ENCODE measurements around the gene NEK4. TPM values are rescaled to one million over a fixed set of nuclear protein-coding genes. Genes with fewer than 3 reads are reported as not detected.

NEK4 gene
- total RNA-seq (ENCODE audit: low replicate concordance) = 3.6 and 28.2 TPM in 2 replicates

DNA sequence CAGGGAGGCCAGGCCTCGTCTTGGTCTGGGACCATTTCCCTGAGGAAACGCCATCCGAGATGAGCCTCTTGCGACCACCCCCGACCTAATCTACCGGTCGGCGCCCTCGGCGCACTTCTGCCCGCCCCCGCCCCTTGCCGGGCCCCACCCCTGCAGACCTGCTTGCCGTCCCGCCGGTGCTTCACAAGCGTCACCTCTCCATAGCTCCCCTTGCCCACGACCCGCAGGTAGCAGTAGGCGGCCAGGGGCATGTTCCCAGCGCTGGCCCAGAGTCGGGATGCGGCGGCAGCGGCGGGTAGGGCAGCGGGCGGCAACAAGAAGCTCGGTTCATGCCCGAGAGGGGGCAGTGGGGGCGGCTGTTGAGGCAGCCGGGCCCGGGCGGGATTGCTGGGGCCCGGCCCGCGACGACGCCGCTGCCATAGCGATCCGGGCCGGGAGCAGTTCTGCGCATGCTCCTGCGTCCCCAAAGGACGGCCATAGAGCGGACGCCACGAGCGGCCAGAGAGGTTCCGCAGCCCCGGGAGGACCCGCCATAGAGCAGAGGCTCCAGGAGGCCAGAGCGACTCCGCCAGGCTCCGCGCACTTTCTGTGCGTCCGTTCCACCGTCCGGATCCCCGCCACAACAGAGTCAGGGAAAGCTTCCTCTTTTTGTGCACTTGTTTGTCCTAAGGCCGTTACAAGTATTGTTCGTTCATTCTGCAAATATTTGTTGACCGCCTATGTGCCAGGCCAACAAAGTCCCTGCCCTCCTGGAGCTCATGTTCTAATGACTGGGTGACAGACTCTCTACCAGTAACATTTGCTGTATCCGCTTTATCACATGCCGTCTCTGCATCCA, at the start of gene NEK4:
NEK4 (minus strand) TSS at position 445 of the 838 bp plus-strand sequence; CDS start at position 251, 194 bp downstream.
- H3K4me3 ChIP-seq (ENCODE audit: low read depth, low read length) = peak within 1 kb of the TSS; percentile 92
- TF ChIP-seq, protein P1, sequence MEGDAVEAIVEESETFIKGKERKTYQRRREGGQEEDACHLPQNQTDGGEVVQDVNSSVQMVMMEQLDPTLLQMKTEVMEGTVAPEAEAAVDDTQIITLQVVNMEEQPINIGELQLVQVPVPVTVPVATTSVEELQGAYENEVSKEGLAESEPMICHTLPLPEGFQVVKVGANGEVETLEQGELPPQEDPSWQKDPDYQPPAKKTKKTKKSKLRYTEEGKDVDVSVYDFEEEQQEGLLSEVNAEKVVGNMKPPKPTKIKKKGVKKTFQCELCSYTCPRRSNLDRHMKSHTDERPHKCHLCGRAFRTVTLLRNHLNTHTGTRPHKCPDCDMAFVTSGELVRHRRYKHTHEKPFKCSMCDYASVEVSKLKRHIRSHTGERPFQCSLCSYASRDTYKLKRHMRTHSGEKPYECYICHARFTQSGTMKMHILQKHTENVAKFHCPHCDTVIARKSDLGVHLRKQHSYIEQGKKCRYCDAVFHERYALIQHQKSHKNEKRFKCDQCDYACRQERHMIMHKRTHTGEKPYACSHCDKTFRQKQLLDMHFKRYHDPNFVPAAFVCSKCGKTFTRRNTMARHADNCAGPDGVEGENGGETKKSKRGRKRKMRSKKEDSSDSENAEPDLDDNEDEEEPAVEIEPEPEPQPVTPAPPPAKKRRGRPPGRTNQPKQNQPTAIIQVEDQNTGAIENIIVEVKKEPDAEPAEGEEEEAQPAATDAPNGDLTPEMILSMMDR (IDR thresholded peaks at IDR 0.05; ENCODE audit: insufficient read depth, low read length) = no peak
- peak; percentile 89 for DNase-seq (ENCODE audit: low read depth)

DNA sequence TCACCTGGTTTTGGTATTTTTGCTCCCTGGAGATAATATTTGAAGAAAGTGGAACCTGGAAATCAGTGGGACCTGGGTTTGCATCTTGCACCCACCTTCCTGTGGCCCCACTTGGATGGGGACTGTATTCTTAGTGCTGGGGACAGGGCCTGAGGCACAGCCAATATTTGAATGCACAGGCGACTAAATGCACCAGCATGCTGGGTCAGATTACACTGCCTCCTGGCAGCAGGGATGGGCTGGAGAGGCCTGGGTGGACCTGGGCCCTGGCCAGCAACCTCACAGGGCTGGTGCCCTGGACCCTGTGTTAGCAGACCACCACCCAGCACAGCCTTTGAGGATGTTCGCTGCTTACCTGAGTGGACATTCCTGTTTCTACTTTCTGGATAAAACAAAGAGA, 49.2 kb upstream of the NEK4 start:
- TF ChIP-seq, protein P1 (IDR thresholded peaks at IDR 0.05; ENCODE audit: insufficient read depth, low read length) = no peak
- H3K4me3 ChIP-seq (ENCODE audit: low read depth, low read length) = no peak overlapping the region
- DNase-seq (ENCODE audit: low read depth) = no peak

DNA sequence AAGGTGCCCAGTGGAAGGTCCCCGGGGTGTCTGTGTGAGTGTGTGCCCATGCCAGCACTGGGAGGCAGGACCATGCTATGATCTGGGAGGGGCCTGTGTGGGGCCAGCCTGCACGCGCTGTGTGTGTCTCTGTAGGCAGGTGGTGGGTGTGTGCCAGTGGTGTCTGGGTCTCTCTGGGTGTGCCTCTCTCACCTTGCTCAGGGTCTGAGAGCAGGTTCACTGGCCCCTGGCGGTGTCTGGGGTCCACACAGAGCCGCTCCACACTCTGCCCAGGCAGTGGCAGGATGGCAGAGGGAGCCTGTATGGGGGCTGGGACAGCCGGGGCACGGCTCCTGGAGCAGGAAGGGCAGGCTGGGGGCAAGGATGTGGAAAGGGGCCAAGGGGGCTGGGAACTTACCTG, 47.1 kb upstream of the NEK4 start:
- DNase-seq (ENCODE audit: low read depth) = no peak
- H3K4me3 ChIP-seq (ENCODE audit: low read depth, low read length) = no peak overlapping the region
- TF ChIP-seq, protein P1 (IDR thresholded peaks at IDR 0.05; ENCODE audit: insufficient read depth, low read length) = no peak

DNA sequence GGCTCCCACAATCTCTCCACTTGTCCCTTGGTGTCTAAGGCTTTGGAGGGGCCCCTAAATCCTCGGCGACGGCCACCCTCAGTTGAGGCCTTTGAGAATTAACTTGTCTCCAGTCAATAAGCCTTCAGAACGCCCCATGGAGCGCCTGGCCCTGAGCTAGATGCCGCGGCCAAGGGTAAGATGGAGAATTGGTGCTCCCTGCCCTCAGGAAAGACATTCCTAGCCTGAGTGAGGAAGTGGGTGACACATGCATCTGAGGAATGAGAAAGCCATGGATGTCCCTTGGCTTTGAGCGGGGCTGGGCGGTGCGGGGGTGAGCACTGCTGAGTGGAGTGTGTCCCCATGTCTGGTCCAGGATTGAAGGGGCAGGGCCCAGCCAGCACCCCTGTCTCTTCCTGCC, 46.5 kb upstream of the NEK4 start:
- TF ChIP-seq, protein P1 (IDR thresholded peaks at IDR 0.05; ENCODE audit: insufficient read depth, low read length) = no peak
- no peak overlapping the region for H3K4me3 ChIP-seq (ENCODE audit: low read depth, low read length)
- no peak for DNase-seq (ENCODE audit: low read depth)

DNA sequence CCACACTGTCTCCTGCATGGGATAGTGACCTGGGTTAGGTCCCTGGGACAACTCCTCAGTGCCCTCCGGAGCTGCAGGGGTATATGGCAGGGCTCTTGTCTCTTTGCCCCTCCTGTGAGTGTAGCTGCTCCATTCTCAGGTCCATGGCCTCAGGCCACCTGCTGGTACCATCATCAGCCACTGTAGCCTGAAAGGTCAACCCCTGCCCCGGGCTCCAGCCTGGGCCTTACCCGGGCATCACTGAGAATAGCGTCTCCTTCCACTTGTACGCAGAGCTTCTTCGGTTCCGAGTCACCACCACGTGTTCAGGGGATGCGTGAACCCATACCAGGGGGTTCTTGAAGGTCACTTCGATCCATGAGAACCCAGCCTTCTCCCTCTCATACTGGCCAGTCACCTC, 45.9 kb upstream of the NEK4 start:
- DNase-seq (ENCODE audit: low read depth) = no peak
- no peak overlapping the region for H3K4me3 ChIP-seq (ENCODE audit: low read depth, low read length)
- TF ChIP-seq, protein P1 (IDR thresholded peaks at IDR 0.05; ENCODE audit: insufficient read depth, low read length) = no peak

DNA sequence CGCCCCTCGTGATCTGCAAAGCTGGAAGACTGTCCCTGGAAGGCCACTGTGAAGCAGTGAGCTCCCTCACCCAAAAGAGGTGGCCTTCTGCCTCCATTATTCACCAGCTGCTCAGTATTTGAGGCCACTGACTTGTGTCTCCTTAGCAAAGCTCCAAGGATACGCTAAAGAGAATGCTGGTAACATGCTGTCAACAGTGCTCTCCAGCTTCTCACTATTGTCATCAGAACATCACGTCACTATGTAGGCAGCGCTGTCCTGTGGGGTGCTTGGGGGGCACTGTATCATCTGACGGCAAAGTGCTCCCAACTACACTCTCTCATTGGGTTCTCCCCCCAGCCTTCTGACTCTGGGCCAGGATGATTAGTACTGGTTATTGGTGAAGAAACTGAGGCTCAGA, 45.5 kb upstream of the NEK4 start:
- TF ChIP-seq, protein P1 (IDR thresholded peaks at IDR 0.05; ENCODE audit: insufficient read depth, low read length) = no peak
- DNase-seq (ENCODE audit: low read depth) = no peak
- H3K4me3 ChIP-seq (ENCODE audit: low read depth, low read length) = no peak overlapping the region
